Brain microvascular endothelial cell (primary cell): Measurements from ENCODE around the gene SCRN1.

Experiments
- DNase-seq: peaks from one replicate; pipeline ENCODE4 v3.0.0-alpha.2; 2020
- H3K27ac ChIP-seq: fragments of 250-450 bp; sonication (Bioruptor Pico); 2 replicates; pipeline ENCODE4 v1.5.1; 2020; ENCODE audit warnings: mild to moderate bottlenecking, moderate library complexity
- H3K27me3 ChIP-seq: fragments of 250-450 bp; sonication (Bioruptor Pico); replicated peaks from 2 replicates; pipeline ENCODE4 v1.5.1; 2020; ENCODE audit warnings: mild to moderate bottlenecking
- H3K36me3 ChIP-seq: fragments of 250-450 bp; sonication (Bioruptor Pico); replicated peaks from 2 replicates; pipeline ENCODE4 v1.5.1; 2020; ENCODE audit warnings: mild to moderate bottlenecking
- H3K4me3 ChIP-seq: 2 replicates; pipeline ENCODE4 v1.5.1; 2011; ENCODE audit warnings: low read depth, mild to moderate bottlenecking, control low read depth, low read length, moderate library complexity
- CTCF ChIP-seq: IDR thresholded peaks from 2 replicates; pipeline ENCODE4 v1.5.1; 2011; ENCODE audit warnings: low read depth, mild to moderate bottlenecking, moderate library complexity, low read length, control low read depth, inconsistent platforms; ENCODE audit errors: missing control alignments
- in situ Hi-C: cut with HindIII; loops from 2 replicates; pipeline ENCODE4 v1.10.0; 2017; ENCODE audit warnings: low sequenced_read_pairs, low pct_ligation_motif_present

Gene SCRN1

GRCh38 chr7:29917641-29918040 lies 72.0 kb downstream of the SCRN1 start:
- in situ Hi-C loops: no loop called here
- DNase-seq: no peak
- H3K36me3 ChIP-seq: peaks cover 10% of the 10 kb centered on the region
- no peak for TF ChIP-seq CTCF
- no peak overlapping the region for H3K4me3 ChIP-seq
- H3K27ac ChIP-seq: no peak overlapping the region
- H3K27me3 ChIP-seq: no peaks in the 10 kb centered on the region

- Histone ChIP-seq H3K4me3 (no peak overlapping the region), H3K36me3 (no peaks in the 10 kb centered on the region), H3K27me3 (no peaks in the 10 kb centered on the region), H3K27ac (no peak overlapping the region)
- peak; percentile 28 for DNase-seq
- TF ChIP-seq CTCF: no peak
- in situ Hi-C loops: no loop called here
Measured at GRCh38 chr7:29915481-29916215, 74.0 kb downstream of the SCRN1 start.

- no peak for TF ChIP-seq CTCF
- Histone ChIP-seq H3K36me3 (no peaks in the 10 kb centered on the region), H3K27ac (no peak overlapping the region), H3K27me3 (no peaks in the 10 kb centered on the region), H3K4me3 (no peak overlapping the region)
- in situ Hi-C loops: no loop called here
- DNase-seq: no peak
Measured at GRCh38 chr7:29914180-29914579, 75.4 kb downstream of the SCRN1 start.

- Histone ChIP-seq H3K27me3 (no peaks in the 10 kb centered on the region), H3K36me3 (no peaks in the 10 kb centered on the region)
- in situ Hi-C loops: no loop called here
Measured at GRCh38 chr7:29906200-29907022, 83.2 kb downstream of the SCRN1 start.

GRCh38 chr7:29900745-29901144 lies 88.9 kb downstream of the SCRN1 start:
- H3K27me3 ChIP-seq: no peaks in the 10 kb centered on the region
- H3K36me3 ChIP-seq: no peaks in the 10 kb centered on the region
- in situ Hi-C loops: no loop called here
- H3K27ac ChIP-seq: no peak overlapping the region
- no peak for TF ChIP-seq CTCF
- DNase-seq: no peak
- no peak overlapping the region for H3K4me3 ChIP-seq

More at GRCh38 chr7:29906200-29907022, 83.2 kb downstream of the SCRN1 start:
- TF ChIP-seq CTCF: no peak
- no peak overlapping the region for H3K4me3 ChIP-seq
- H3K27ac ChIP-seq: no peak overlapping the region
- DNase-seq: no peak
